Stromal cell of bone marrow (primary cell): Measurements from ENCODE around the gene SKOR1.

Experiments
- DNase-seq: peaks from one replicate; pipeline ENCODE4 v3.0.0-alpha.2; 2012; ENCODE audit warnings: low read depth

Gene SKOR1

GRCh38 chr15:67796196-67797127 lies 28.8 kb upstream of the SKOR1 start:
- DNase-seq = no peak

GRCh38 chr15:67799801-67800205 lies 25.5 kb upstream of the SKOR1 start:
- no peak for DNase-seq

- DNase-seq = no peak
These were observed 24.2 kb upstream of the SKOR1 start for GRCh38 chr15:67801142-67801541.

GRCh38 chr15:67801926-67802914 lies 23.1 kb upstream of the SKOR1 start:
- no peak for DNase-seq

GRCh38 chr15:67803299-67803698 lies 22.0 kb upstream of the SKOR1 start:
- DNase-seq = no peak

- no peak for DNase-seq
These were observed 21.1 kb upstream of the SKOR1 start for GRCh38 chr15:67803996-67804843.

GRCh38 chr15:67805008-67805665 lies 20.2 kb upstream of the SKOR1 start:
- no peak for DNase-seq

- DNase-seq = no peak
These were observed 19.4 kb upstream of the SKOR1 start for GRCh38 chr15:67805666-67806516.

GRCh38 chr15:67806536-67806935 lies 18.8 kb upstream of the SKOR1 start:
- DNase-seq = no peak

GRCh38 chr15:67807141-67807540 lies 18.2 kb upstream of the SKOR1 start:
- DNase-seq = no peak

- DNase-seq = no peak
These were observed 17.5 kb upstream of the SKOR1 start for GRCh38 chr15:67807836-67808235.

- DNase-seq = no peak
These were observed 16.5 kb upstream of the SKOR1 start for GRCh38 chr15:67808821-67809220.

GRCh38 chr15:67809441-67809840 lies 15.9 kb upstream of the SKOR1 start:
- no peak for DNase-seq

GRCh38 chr15:67809866-67810265 lies 15.4 kb upstream of the SKOR1 start:
- DNase-seq = no peak

GRCh38 chr15:67812241-67812644 lies 13.1 kb upstream of the SKOR1 start:
- no peak for DNase-seq

GRCh38 chr15:67813104-67813634 lies 12.1 kb upstream of the SKOR1 start:
- DNase-seq = no peak

- no peak for DNase-seq
These were observed 10.2 kb upstream of the SKOR1 start for GRCh38 chr15:67815036-67815592.

- DNase-seq = no peak
These were observed 8.6 kb upstream of the SKOR1 start for GRCh38 chr15:67816668-67817067.

GRCh38 chr15:67818464-67818863 lies 6.8 kb upstream of the SKOR1 start:
- DNase-seq = no peak

GRCh38 chr15:67819636-67820035 lies 5.7 kb upstream of the SKOR1 start:
- DNase-seq = no peak
